ENCODE measurements around the gene SDK1.

- TF ChIP-seq FOXA1 (IDR thresholded peaks at IDR 0.05) (no peak), SP1 (IDR thresholded peaks at IDR 0.05) (no peak), CTBP1 (IDR thresholded peaks at IDR 0.05; ENCODE audit: borderline replicate concordance) (no peak), FOXK2 (IDR thresholded peaks at IDR 0.05) (no peak), FOXM1 (IDR thresholded peaks at IDR 0.05; ENCODE audit: borderline replicate concordance) (no peak), SUZ12 (IDR thresholded peaks at IDR 0.05) (no peak), L3MBTL2 (conservative IDR thresholded peaks at IDR 0.05) (no peak), LEF1 (IDR thresholded peaks at IDR 0.05; ENCODE audit: borderline replicate concordance) (no peak), ELF4 (IDR thresholded peaks at IDR 0.05) (no peak), PKNOX1 (IDR thresholded peaks at IDR 0.05) (no peak), NFRKB (IDR thresholded peaks at IDR 0.05) (no peak), ZNF384 (IDR thresholded peaks at IDR 0.05) (no peak), TARDBP (IDR thresholded peaks at IDR 0.05) (no peak), BHLHE40 (IDR thresholded peaks at IDR 0.05; ENCODE audit: borderline replicate concordance) (no peak)
Measured at GRCh38 chr7:3953946-3954345, 652.9 kb downstream of the SDK1 start.
